Left colon (tissue), 2 donors: ENCODE data around the gene EIF3C. TPM values are rescaled to one million over a fixed set of nuclear protein-coding genes. Genes with fewer than 3 reads are reported as not detected.
A peak's percentile ranks its signal among the peaks of the same experiment; 100 is the strongest.
"Not testable (repeated sequence)": the region's sequence is repeated elsewhere in the genome, so short reads cannot be mapped to it uniquely, and the experiment has no call there.

Source experiments
- ATAC-seq: fragments of 200-7000 bp; cut with Tn5 transposase; one replicate; pipeline ENCODE4 v1.9.1; 2020; ENCODE audit warnings: mild to moderate bottlenecking, moderate library complexity
- DNase-seq, 2 donors: peaks; one replicate each; pipeline ENCODE4 v3.0.0-alpha.2; 2020
- intact Hi-C, 2 donors: fragments of 100-400 bp; cut with DNase I in 1 of 2; cut with micrococcal nuclease in 1 of 2; formaldehyde crosslinking; loops; one replicate each; pipeline versions ENCODE4 v1.11.2 to v1.14.0; 2022; cut with DNase I, micrococcal nuclease
- long read RNA-seq: library from polyadenylated mRNA; unstranded; transcript quantifications from one replicate; pipeline ENCODE4 v2.0.0, GENCODE V29; 2021
- total RNA-seq, 2 donors: library from RNA; stranded (reverse); fragmentation: NEBNext Ultra II Directional; extraction: Animal tissue kit (Norgen Biotek cat#: 25700); gene quantifications; one replicate each; pipeline ENCODE4 v1.2.1, GENCODE V29; 2021
- donor health status: DM: no; HTN: no; CAD: no.
- donor health status: DM: yes; HTN: yes; CAD: no.

Gene EIF3C
- 100 to 1,000 TPM; 550 to 645 TPM for total RNA-seq
- long read RNA-seq, transcript EIF3C-201 (21 exons, 3,145 nt) = major isoform, 606 of 832 reads
- long read RNA-seq, transcript EIF3C-211 (20 exons, 2,986 nt) = minor isoform, 69 of 832 reads
- long read RNA-seq, transcript EIF3C-207 (13 exons, 3,957 nt) = minor isoform, 18 of 832 reads
- long read RNA-seq, transcript EIF3C-202 (21 exons, 3,137 nt) = minor isoform, 5 of 832 reads
- long read RNA-seq, partial matches to known transcripts = 120 of 832 reads
- long read RNA-seq, other reads (novel, unspliced or antisense) = 14 of 832 reads

- DNase-seq, intact Hi-C loops: not testable (repeated sequence)
- peak; percentile 100 for ATAC-seq
These were observed at the start of gene EIF3C for GRCh38 chr16:28711220-28712083. TSS of gene EIF3C (plus strand) at chr16:28711464. CDS start at chr16:28711687, 223 bp downstream.

DNA sequence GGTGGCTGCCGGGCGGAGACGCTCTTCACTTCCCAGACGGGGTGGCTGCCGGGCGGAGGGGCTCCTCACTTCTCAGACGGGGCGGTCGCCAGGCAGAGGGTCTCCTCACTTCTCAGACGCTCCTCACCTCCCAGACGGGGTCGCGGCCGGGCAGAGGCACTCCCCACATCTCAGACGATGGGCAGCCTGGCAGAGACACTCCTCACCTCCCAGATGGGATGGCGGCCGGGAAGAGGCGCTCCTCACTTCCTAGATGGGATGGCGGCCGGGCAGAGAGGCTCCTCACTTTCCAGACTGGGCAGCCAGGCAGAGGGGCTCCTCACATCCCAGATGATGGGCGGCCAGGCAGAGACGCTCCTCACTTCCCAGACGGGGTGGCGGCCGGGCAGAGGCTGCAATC lies 45.0 kb upstream of the EIF3C start:
- DNase-seq, intact Hi-C loops, ATAC-seq: not testable (repeated sequence)

GRCh38 chr16:28667480-28667879 lies 43.8 kb upstream of the EIF3C start:
- intact Hi-C loops, DNase-seq, ATAC-seq: not testable (repeated sequence)

- ATAC-seq, intact Hi-C loops, DNase-seq: not testable (repeated sequence)
These were observed 43.1 kb upstream of the EIF3C start for GRCh38 chr16:28668199-28668598.

DNA sequence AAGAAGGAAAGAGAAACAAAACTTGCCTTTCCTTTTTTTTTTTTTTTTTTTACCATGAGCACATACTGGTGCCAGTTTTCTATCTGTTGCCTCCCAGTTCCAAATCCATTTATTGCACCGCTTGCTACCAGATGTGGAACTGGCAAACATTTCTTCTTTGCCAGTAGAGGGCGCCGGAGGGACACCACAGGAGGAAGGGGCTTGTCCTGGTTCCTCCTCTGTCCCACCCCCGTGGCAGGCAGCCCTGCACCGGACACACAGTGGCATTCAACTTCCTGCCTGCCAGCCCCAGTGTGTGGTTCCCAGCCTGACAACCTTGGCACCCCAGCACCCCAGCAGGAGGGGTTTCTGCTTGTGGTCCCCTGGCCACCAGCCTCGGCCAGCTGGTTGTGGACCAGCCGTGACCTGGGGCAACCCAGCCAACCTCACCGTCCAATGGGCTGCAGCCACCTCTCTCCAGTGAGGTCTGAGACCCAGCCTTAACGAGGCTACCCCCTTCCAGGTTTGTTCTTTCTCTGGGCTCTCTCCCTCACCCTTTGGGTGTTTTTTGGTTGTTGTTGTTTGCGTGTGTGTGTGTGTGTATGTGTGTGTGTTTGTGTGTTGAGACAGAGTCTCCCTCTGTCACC lies 22.8 kb upstream of the EIF3C start:
- DNase-seq, intact Hi-C loops: not testable (repeated sequence)
- ATAC-seq = peak; percentile 96

DNA sequence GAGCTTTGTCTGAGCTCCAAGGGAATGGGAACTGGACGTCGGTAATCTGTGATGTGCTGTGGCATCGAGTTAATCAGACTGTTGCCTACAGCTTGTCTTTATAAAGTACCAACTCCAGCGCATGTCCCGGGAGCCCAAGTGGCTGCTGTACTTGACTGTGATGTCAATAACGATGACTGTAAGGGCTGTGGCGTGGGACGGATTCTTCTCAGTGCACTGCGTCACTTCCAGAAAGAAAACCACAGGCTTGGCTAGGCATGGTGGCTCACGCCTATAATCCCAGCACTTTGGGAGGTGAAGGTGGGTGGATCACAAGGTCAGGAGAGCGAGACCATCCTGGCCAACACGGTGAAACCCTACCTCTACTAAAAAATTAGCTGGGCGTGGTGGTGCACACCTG lies 21.8 kb upstream of the EIF3C start:
- DNase-seq, intact Hi-C loops, ATAC-seq: not testable (repeated sequence)

DNA sequence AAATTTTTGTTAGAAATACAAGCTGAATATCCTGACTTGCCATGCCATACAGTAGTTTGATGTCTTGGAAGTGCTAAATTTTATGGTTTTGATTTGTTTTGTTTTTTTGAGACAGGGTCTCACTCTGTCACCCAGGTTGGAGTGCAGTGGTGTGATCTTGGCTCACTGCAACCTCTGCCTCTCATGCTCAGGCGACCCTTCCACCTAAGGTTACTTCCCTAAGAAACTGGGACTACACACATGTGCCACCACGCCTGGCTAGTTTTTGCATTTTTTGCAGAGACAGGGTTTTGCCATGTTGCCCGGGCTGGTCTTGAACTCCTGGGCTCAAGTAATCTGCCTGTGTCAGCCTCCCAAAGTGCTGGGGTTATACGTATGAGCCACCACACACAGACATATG lies 19.5 kb upstream of the EIF3C start:
- DNase-seq, intact Hi-C loops, ATAC-seq: not testable (repeated sequence)

DNA sequence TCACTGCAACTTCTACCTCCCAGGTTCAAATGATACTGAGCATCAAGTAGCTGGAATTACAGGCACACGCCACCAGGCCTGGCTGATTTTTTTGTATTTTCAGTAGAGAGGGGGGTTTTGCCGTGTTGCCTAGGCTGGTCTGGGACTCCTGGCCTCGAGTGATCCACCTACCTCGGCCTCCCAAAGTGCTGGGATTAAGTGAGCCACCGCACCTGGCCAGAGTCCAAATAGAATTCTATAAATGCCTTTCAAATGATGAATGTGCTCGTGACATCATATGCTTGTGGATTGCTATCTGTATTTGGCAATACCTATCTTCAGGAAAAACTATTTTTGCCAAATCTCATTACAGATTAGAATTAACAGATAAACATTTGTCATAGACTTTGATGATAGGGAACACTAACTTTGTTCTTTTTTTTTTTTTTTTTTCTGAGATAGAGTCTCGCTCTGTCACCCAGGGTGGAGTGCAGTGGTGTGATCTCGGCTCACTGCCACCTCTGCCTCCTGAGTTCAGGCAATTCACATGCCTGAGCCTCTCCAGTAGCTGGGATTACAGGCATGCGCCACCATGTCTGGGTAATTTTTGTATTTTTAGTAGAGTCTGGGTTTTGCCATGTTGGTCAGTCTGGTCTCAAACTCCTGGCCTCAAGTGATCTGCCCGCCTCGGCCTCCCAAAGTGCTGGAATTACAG lies 17.9 kb upstream of the EIF3C start:
- intact Hi-C loops, DNase-seq: not testable (repeated sequence)
- ATAC-seq = peak; percentile 73

GRCh38 chr16:28699792-28700191 lies 11.5 kb upstream of the EIF3C start:
- ATAC-seq, intact Hi-C loops, DNase-seq: not testable (repeated sequence)

- ATAC-seq, intact Hi-C loops: not testable (repeated sequence)
- DNase-seq = peak in 1 of 2 donors; percentile 21
These were observed 10.9 kb upstream of the EIF3C start for GRCh38 chr16:28700349-28700748.

- DNase-seq, intact Hi-C loops, ATAC-seq: not testable (repeated sequence)
These were observed 9.9 kb upstream of the EIF3C start for GRCh38 chr16:28701384-28701783.

DNA sequence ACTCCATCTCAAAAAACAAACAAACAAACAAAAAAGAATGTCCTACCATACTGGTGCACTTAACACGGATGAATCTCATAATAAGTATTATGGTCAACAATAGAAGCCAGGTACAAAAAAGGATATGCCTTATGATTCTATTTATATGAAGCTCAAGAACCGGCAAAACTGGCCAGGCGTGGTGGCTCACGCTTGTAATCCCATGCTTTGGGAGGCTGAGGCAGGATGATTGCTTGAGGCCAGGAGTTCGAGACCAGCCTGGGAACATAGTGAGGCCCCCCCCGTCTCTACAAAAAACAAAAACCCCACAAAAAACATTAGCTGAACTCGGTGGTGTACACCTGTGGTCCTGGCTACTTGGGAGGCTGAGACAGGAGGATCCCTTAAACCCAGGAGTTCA lies 7.0 kb upstream of the EIF3C start:
- intact Hi-C loops, DNase-seq, ATAC-seq: not testable (repeated sequence)

DNA sequence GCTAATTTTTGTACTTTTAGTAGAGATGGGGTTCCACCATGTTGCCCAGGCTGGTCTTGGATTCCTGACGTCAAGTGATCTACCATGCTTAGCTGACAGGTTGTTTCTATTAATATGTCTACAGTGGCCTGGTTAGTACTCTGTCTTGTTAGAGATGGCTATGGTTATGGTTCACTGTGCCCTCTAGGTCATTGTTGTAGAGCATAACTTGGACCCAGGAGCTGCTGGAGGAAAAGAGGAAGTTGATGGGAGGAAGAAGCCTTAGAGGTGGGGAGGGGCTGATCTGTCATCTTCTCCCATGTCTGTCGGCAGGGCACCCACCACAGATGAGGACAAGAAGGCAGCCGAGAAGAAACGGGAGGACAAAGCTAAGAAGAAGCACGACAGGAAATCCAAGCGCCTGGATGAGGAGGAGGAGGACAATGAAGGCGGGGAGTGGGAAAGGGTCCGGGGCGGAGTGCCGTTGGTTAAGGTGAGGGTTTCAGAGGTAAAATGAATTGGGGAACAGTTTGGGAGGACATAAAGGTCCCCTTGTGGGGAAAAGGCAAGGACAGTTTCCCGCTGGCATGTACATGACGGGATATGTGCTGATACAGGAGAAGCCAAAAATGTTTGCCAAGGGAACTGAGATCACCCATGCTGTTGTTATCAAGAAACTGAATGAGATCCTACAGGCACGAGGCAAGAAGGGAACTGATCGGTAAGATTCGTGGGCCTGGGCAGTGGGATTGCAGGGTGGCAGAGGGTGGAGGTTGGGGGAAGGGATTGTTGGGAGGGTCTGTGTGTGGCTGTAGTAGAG lies 11.8 kb downstream of the EIF3C start:
- ATAC-seq, DNase-seq, intact Hi-C loops: not testable (repeated sequence)

GRCh38 chr16:28731253-28731652 lies 20.0 kb downstream of the EIF3C start:
- intact Hi-C loops, DNase-seq, ATAC-seq: not testable (repeated sequence)

DNA sequence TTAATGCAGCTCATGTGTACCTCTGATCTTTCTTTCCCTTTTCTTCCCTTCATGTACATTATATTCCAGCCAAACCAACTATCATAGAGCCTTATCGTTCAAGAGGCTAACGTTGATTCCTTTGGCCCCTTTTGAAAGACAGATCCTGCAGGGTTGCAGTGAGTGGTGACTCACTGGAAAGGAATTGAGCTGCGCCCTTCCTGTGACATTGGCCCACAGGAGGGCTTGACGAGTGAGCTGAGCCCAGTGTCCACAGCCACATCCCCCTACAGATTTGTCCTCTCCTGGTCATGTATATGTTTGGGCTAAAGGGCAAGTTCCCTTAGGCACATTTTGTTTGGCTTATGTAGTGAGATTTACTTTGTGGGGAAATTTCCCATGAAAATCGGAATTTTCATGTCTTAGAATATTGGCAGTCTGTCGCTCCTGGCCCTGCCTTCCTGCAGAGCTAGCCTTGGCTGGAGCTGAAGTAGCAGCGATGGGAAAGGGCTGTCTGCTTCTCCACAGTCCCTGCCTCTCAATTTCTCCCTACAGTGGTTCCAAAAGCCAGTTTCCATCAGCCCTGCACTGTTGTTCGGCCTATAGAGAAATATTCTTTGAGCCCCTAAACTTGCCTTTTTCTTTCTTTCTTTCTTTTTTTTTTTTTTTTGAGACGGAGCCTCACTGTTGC lies 21.3 kb downstream of the EIF3C start:
- not testable (repeated sequence) for DNase-seq

GRCh38 chr16:28739787-28740186 lies 28.5 kb downstream of the EIF3C start:
- DNase-seq, intact Hi-C loops: not testable (repeated sequence)
- ATAC-seq = peak; percentile 59

More for the DNA sequence above, 21.3 kb downstream of the EIF3C start:
- ATAC-seq, intact Hi-C loops: not testable (repeated sequence)

- ATAC-seq (peak; percentile 84), DNase-seq (peak; percentile 19 to 23)
- intact Hi-C loops = not testable (repeated sequence)
These were observed 29.4 kb downstream of the EIF3C start for GRCh38 chr16:28740631-28741030.
